KBM-7 (cell line): ENCODE results near the gene ZNF385C.
A peak's percentile ranks its signal among the peaks of the same experiment; 100 is the strongest.
"Not testable (repeated sequence)": the region's sequence is repeated elsewhere in the genome, so short reads cannot be mapped to it uniquely, and the experiment has no call there.

Experiments
- DNase-seq: peaks from one replicate; pipeline ENCODE4 v3.0.0-alpha.2; 2015
- in situ Hi-C: fragments of 300-500 bp; cut with MboI; formaldehyde crosslinking; loops from 2 replicates; pipeline ENCODE4 v1.14.3; 2020; ENCODE audit warnings: low sequenced_read_pairs, low pct_unique_long_range_greater_than_20kb, mixed read lengths

ZNF385C gene

GRCh38 chr17:42034059-42034458 lies 64.2 kb downstream of the ZNF385C start:
- no peak for DNase-seq
- in situ Hi-C loops: no loop called here

GRCh38 chr17:42031584-42031983 lies 66.7 kb downstream of the ZNF385C start:
- no peak for DNase-seq
- in situ Hi-C loops: no loop called here

- in situ Hi-C loops: loop anchor here (10.0 kb wide), 1 partner anchor 86 kb away; the partner anchor contains the start of gene DHX58
Measured at GRCh38 chr17:42028791-42029127, 69.5 kb downstream of the ZNF385C start.

GRCh38 chr17:42027961-42028790 lies 70.1 kb downstream of the ZNF385C start:
- DNase-seq: no peak
- in situ Hi-C loops: loop anchor here (10.0 kb wide), 1 partner anchor 87 kb away; the partner anchor contains the start of gene DHX58

More at GRCh38 chr17:42028791-42029127, 69.5 kb downstream of the ZNF385C start:
- no peak for DNase-seq

GRCh38 chr17:42027590-42027889 lies 70.7 kb downstream of the ZNF385C start:
- DNase-seq: no peak
- in situ Hi-C loops: loop anchor here (10.0 kb wide), 1 partner anchor 87 kb away; the partner anchor contains the start of gene DHX58

GRCh38 chr17:42026857-42027589 lies 71.2 kb downstream of the ZNF385C start:
- DNase-seq: no peak
- in situ Hi-C loops: loop anchor here (10.0 kb wide), 1 partner anchor 88 kb away; the partner anchor contains the start of gene DHX58

- in situ Hi-C loops: loop anchor here (10.0 kb wide), 1 partner anchor 89 kb away; the partner anchor contains the start of gene DHX58
- no peak for DNase-seq
Measured at GRCh38 chr17:42025936-42026335, 72.3 kb downstream of the ZNF385C start.

- in situ Hi-C loops: loop anchor here (10.0 kb wide), 1 partner anchor 90 kb away; the partner anchor contains the start of gene DHX58
Measured at GRCh38 chr17:42025191-42025579, 73.1 kb downstream of the ZNF385C start.

GRCh38 chr17:42023524-42024349 lies 74.5 kb downstream of the ZNF385C start:
- peak; percentile 85 for DNase-seq
- in situ Hi-C loops: loop anchor here (10.0 kb wide), 1 partner anchor 91 kb away; the partner anchor contains the start of gene DHX58

More at GRCh38 chr17:42025191-42025579, 73.1 kb downstream of the ZNF385C start:
- DNase-seq: no peak

- not testable (repeated sequence) for DNase-seq
- in situ Hi-C loops: loop anchor here (10.0 kb wide), 1 partner anchor 94 kb away; the partner anchor contains the start of gene DHX58
Measured at GRCh38 chr17:42020845-42021244, 77.4 kb downstream of the ZNF385C start.

- in situ Hi-C loops: loop anchor here (10.0 kb wide), 1 partner anchor 95 kb away; the partner anchor contains the start of gene DHX58
- peak; percentile 92 for DNase-seq
Measured at GRCh38 chr17:42019509-42020404, 78.5 kb downstream of the ZNF385C start, which contains the start of gene NKIRAS2. TSS of gene NKIRAS2 (plus strand) at chr17:42020090. CDS start at chr17:42021578, 1,488 bp downstream.

- in situ Hi-C loops: no loop called here
- DNase-seq: no peak
Measured at GRCh38 chr17:42018988-42019387, 79.3 kb downstream of the ZNF385C start.

GRCh38 chr17:42018339-42018738 lies 79.9 kb downstream of the ZNF385C start:
- peak; percentile 45 for DNase-seq
- in situ Hi-C loops: no loop called here

- no peak for DNase-seq
- in situ Hi-C loops: no loop called here
Measured at GRCh38 chr17:42017866-42018200, 80.4 kb downstream of the ZNF385C start.

- in situ Hi-C loops: no loop called here
Measured at GRCh38 chr17:42016941-42017865, 81.1 kb downstream of the ZNF385C start, which contains the start of gene DNAJC7. TSS of gene DNAJC7 (minus strand) at chr17:42017439. CDS start at chr17:42017416, 23 bp downstream.

GRCh38 chr17:42016411-42016831 lies 81.9 kb downstream of the ZNF385C start:
- in situ Hi-C loops: no loop called here
- DNase-seq: no peak

More at GRCh38 chr17:42016941-42017865, 81.1 kb downstream of the ZNF385C start, which contains the start of gene DNAJC7:
- peak; percentile 93 for DNase-seq

GRCh38 chr17:42013740-42014139 lies 84.5 kb downstream of the ZNF385C start:
- in situ Hi-C loops: not testable (repeated sequence)

More at GRCh38 chr17:42013740-42014139, 84.5 kb downstream of the ZNF385C start:
- DNase-seq: not testable (repeated sequence)
